Measurements from ENCODE around the gene BRCC3.

- no peak for TF ChIP-seq CREB1 (IDR thresholded peaks at IDR 0.05; ENCODE audit: low read depth)
- TF ChIP-seq SRF (IDR thresholded peaks at IDR 0.05; ENCODE audit: low read depth in 2 of 2, low read length in 2 of 2), result no peak
- TF ChIP-seq, protein P1, sequence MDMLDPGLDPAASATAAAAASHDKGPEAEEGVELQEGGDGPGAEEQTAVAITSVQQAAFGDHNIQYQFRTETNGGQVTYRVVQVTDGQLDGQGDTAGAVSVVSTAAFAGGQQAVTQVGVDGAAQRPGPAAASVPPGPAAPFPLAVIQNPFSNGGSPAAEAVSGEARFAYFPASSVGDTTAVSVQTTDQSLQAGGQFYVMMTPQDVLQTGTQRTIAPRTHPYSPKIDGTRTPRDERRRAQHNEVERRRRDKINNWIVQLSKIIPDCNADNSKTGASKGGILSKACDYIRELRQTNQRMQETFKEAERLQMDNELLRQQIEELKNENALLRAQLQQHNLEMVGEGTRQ (IDR thresholded peaks at IDR 0.05; ENCODE audit: borderline replicate concordance, low read depth, low read length), result no peak
- TF ChIP-seq, protein P2, sequence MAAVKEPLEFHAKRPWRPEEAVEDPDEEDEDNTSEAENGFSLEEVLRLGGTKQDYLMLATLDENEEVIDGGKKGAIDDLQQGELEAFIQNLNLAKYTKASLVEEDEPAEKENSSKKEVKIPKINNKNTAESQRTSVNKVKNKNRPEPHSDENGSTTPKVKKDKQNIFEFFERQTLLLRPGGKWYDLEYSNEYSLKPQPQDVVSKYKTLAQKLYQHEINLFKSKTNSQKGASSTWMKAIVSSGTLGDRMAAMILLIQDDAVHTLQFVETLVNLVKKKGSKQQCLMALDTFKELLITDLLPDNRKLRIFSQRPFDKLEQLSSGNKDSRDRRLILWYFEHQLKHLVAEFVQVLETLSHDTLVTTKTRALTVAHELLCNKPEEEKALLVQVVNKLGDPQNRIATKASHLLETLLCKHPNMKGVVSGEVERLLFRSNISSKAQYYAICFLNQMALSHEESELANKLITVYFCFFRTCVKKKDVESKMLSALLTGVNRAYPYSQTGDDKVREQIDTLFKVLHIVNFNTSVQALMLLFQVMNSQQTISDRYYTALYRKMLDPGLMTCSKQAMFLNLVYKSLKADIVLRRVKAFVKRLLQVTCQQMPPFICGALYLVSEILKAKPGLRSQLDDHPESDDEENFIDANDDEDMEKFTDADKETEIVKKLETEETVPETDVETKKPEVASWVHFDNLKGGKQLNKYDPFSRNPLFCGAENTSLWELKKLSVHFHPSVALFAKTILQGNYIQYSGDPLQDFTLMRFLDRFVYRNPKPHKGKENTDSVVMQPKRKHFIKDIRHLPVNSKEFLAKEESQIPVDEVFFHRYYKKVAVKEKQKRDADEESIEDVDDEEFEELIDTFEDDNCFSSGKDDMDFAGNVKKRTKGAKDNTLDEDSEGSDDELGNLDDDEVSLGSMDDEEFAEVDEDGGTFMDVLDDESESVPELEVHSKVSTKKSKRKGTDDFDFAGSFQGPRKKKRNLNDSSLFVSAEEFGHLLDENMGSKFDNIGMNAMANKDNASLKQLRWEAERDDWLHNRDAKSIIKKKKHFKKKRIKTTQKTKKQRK (IDR thresholded peaks at IDR 0.05; ENCODE audit: low read depth, low read length), result no peak
- TF ChIP-seq, protein P3, sequence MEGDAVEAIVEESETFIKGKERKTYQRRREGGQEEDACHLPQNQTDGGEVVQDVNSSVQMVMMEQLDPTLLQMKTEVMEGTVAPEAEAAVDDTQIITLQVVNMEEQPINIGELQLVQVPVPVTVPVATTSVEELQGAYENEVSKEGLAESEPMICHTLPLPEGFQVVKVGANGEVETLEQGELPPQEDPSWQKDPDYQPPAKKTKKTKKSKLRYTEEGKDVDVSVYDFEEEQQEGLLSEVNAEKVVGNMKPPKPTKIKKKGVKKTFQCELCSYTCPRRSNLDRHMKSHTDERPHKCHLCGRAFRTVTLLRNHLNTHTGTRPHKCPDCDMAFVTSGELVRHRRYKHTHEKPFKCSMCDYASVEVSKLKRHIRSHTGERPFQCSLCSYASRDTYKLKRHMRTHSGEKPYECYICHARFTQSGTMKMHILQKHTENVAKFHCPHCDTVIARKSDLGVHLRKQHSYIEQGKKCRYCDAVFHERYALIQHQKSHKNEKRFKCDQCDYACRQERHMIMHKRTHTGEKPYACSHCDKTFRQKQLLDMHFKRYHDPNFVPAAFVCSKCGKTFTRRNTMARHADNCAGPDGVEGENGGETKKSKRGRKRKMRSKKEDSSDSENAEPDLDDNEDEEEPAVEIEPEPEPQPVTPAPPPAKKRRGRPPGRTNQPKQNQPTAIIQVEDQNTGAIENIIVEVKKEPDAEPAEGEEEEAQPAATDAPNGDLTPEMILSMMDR (IDR thresholded peaks at IDR 0.05 in 2 of 3, conservative IDR thresholded peaks at IDR 0.05 in 1 of 3; ENCODE audit: control insufficient read depth in 2 of 3, extremely low read depth in 1 of 3, insufficient read depth in 1 of 3, low read depth in 3 of 3, low read length in 3 of 3), result no peak
- TF ChIP-seq ESRRA (IDR thresholded peaks at IDR 0.05; ENCODE audit: low read length), result no peak
- no peak for TF ChIP-seq RCOR1 (conservative IDR thresholded peaks at IDR 0.05; ENCODE audit: low read depth, low read length)
Observed at GRCh38 chrX:155144926-155145325, 73.6 kb downstream of the BRCC3 start.
